ENCODE results near the gene KIAA1143.
A peak's percentile ranks its signal among the peaks of the same experiment; 100 is the strongest.

Gene KIAA1143

DNA sequence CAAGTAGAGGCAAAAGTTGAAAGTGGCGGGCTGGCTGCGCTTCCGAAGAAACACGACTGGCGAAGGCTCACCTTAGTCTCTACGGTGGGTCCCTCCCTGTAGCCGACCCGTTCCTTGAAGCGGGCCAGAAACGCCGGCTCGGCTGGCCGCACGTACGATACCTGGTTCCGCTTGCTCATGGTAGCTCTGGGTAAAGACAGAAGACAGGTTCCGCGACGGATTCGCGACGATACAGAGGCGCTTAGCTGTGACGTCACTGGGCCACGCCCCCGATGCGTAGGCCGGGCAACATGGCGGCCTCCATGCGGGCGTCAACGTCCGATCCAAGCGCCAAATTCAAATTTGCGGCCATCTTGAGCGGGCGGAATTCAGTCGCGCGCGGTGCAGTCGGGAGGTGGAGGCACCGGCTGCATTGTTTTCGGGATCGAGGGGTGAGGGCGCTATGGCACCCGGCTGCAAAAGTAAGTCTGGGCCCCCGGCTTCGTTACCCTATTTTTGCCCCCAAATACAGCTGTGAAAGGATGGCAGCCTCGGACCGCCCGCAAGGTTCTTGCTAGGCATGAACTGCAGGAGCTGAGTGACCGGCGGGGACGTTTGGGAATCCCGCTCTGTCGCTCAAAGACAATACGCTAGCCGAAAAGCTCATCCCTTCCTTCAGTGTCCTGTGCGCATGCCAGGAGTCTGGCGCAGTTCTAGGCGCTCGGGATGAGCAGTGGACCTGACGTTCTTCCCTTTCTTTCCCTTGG, at the start of gene KIAA1143, which contains the start of gene KIF15:
KIAA1143 (minus strand) TSS at position 196 of the 746 bp plus-strand sequence; CDS start at position 179, 17 bp downstream.
KIF15 (plus strand) TSS at position 371 of the 746 bp plus-strand sequence; CDS start at position 443, 72 bp downstream.
- peak; percentile 99 for DNase-seq (ENCODE audit: low spot score)

DNA sequence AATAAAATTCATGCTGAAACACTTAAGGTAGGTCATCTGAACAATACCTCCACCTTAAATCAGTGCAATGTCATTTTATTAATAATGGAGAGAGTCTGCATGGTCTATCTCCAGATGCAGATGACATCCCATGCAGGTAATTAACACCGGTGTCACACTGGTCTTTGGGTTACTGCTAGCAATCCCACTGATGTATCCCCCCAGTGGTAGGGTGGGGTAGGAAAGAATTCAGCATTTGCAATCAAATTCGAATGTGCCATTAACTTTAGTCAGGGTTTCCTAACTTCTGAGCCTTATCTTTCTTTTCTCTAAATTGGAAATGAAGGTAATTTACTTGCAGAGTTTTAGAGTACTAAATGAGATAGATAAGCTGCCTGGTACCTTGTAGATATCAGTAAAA, 44.5 kb upstream of the KIAA1143 start:
- no peak for DNase-seq (ENCODE audit: low spot score)

DNA sequence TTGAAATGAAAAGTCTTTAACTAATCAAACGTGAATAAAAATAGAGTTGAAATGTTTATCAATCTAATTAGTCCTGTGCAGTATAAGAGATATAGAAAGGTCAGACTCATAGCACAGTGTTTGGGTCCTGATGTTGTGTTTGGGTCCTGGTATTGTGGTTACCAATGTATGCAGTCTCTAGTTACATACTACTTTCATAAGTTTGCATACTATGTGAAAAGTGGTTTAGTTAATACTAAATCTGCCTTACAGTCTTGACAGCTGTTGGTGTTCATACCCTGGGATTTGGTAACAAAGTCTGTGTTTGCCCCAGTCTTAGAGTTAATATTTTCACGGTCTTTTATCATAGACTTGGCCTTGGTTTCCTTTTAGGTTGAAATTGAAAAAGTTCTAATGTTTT, 41.9 kb upstream of the KIAA1143 start:
- DNase-seq (ENCODE audit: low spot score): no peak

DNA sequence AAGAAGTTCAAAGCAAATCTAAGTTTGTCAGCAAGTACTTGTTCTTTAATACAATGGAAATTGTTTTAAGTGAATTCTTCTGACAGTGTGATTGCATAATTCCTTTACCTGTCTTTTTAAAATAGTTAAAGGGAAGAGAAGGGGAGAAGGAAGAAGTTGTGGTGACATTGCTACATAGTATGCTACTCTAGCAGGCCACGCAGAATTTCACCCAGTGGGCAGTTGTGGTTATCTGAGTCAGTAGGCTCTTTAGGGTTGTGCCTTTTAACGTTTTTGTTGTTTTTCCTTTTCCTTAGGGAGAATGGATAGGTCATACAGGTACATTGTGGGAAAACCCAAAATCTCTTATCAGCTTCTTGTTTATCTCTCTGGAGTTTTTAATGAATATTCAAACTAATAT, 40.6 kb upstream of the KIAA1143 start:
- no peak for DNase-seq (ENCODE audit: low spot score)

DNA sequence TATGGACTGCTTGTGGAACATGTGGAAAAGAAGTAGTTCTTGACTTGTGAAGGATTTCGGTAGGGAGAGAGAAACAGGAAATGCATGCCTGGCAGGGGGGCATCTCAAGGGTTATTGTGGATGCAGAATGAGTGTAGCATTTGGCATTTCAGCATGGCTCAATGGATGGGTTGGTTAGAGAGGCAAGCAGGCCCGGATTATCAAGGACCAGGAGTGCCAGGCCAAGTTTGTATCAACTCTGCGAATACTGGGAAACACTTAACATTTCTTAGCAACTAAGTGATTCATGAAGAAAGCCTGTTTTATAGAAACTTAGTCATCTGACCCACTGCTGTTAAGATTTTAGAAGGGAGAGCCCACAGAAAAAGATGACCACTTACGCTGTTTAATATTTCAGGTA, 33.8 kb upstream of the KIAA1143 start:
- no peak for DNase-seq (ENCODE audit: low spot score)

DNA sequence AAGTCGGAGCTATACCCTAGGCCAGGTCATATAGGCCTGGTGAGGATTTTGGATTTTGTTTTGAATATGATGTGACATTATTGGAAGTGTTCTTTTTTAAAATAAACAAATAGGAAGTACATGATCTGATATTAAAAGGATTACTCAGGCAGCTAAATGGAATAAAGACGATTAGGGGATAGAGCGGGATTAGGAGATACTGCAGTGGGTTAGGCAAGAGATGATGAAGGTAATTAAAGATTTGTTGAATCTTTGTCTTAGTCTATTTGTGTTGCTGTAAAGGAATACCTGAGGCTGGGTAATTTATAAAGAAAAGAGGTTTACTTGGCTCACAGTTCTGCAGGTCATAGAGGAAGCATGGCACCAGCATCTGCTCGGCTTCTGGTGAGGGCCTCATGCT, 21.5 kb upstream of the KIAA1143 start:
- DNase-seq (ENCODE audit: low spot score): no peak

DNA sequence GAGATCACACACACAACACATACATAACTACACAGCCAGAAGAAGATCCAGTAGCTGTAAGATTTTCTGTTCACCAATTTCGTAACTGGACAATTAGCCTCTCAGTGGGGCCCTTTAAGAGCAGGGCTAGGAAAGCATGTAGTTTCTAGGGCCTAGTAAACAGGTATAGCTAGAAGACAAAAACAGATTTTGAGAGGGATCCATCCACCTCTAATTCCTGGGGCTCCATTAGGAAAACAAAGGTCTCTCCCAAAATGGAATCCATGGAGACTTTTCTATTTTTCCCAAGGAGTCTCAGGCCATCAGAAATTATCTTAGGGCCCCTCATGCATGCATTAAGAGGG, 10.7 kb upstream of the KIAA1143 start:
- no peak for DNase-seq (ENCODE audit: low spot score)

DNA sequence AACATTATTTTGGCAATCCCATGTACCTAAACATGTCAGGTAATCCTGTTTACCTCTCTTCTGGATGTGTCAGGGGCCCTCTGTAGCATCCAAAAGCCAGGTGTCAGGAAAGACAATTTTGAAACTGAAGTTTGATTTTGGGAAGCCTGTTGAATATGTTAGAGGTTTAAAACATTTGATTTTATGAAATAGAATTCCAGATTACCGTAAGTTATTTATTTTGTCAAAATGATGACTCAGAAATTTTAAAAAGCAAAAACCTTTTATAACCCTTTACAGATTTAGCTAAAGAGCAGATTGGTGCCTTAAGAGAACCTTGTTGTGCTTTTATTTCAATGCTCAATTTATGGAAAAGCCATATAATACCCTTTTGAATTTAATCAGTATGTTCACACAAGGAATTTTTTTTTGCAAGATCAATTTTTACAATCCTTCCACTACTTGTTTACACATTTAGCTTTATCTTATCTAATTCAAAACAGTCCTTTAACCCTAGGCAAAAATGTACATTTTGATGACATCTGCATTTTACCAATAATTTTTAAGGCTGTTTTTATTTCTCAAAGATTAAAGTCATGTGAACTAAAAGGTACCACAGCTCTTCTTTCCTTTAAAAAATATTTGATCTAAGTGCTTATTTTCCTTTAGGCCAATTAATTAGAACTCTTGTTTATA, 10.1 kb upstream of the KIAA1143 start:
- DNase-seq (ENCODE audit: low spot score): no peak

DNA sequence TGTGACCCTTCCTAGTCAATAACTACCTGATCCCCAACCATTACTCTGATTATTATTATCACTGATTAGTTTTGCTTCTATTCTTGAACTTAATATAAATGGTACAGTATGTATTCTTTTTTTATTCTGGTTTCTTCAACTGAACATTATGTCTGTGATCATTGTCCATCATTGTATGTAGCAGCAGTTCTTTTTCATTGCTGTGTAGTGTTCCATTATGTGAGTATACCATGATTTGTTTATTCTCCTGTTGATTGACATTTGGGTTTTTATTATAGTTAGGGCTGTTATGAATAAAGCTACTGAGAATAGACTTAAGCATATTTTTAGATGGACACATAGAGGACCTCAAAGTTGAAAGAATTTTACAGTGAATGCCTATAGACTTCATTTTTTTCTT, 2.8 kb upstream of the KIAA1143 start:
- DNase-seq (ENCODE audit: low spot score): no peak

DNA sequence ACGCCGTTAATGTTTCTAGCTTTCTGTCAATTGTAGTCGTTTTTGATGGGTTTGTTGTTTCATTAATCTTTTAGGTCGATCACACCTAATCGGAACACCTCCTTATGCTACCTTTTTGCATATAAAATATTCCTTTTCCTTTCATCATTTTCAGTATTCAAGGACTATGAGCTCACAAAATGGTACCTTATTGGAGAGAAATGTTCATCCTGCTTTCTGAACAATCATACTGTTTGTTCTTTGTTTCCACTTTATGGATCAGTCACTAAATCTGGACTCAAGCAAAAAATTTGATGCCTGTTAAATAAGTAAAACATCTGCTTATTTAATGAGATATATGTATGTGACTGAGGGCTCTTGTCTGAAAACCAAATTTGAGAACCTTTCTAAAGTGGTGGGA, 1.3 kb upstream of the KIAA1143 start:
- no peak for DNase-seq (ENCODE audit: low spot score)

DNA sequence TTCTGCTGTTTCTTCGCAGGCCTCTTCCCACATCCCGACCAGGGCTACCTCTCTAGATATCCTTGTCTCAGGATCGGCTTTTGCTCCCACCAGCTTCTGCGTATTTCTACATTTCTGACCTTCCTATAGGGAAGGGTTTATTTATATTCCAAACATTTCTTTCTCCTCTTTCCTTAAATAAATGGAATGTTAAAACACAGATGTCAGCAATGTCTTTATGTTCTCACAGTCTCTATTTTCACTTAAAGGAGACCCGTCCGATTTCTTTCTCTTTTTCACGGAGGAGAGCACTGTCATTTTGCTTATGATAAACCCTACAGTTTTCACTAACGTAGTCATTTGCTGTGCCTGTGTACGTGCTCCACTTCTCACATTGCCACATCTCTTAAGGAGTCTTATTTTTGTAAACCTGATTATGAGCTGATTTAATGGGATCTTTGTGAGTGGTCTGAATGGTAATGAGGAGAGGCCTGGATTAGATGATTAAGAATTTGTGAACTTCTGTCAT, 805 bp upstream of the KIAA1143 start:
- peak; percentile 11 for DNase-seq (ENCODE audit: low spot score)

DNA sequence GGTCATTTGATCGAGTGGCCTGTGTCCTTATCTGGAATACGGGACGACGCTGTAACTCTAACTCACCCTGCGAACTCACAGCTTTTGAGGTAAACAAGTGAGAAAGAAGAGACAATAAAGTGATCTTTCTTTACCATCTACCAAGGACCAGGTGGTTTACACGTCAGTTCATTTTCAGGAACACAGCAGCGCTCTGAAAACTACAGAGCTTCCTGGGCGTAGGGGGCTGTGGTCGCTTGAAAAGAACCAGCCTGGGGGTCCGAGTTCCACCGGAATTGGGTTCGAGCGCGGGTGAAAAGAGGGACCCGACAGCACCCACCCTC, 357 bp downstream of the KIAA1143 start:
- DNase-seq (ENCODE audit: low spot score): no peak

DNA sequence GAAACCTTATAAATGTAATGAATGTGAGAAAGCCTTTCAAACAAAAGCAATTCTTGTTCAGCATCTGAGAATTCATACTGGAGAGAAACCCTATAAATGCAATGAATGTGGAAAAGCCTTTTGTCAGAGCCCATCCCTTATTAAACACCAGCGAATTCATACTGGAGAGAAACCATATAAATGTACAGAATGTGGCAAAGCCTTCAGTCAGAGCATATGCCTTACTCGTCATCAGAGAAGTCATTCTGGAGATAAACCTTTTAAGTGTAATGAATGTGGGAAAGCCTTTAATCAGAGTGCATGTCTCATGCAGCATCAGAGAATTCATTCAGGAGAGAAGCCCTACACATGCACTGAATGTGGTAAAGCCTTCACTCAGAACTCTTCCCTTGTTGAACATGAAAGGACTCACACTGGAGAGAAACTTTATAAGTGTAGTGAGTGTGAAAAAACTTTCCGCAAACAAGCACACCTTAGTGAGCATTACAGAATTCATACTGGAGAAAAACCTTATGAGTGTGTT, 26.7 kb downstream of the KIAA1143 start:
- no peak for DNase-seq (ENCODE audit: low spot score)

DNA sequence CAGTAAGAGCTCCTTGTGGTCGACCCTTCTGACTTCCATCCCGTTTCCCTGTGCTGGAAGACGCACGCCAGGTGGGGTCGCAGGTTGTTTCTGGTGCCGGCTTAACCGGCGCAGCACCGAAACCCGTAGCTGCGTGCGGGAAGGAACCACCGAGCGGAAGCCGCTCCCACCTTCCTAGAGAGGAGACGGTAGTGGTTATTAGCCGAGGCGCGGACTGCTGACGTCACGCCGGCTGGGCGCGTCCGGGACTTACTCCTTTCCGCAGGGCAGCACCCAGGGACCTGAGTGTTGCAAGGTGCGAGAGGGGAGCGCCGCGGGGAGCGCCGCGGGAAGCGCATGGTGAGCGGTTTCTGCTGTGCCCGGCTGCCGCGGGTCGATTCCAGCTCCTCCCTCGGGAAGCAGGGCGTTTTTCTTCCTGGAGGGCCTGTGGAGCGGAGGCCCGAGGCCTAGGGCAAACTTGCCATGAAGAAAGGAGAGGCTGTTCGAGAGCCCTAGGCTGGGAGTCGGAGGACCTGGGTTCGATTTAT, 32.0 kb downstream of the KIAA1143 start, which contains the start of gene ZNF501:
ZNF501 (plus strand) TSS at position 252 of the 527 bp plus-strand sequence. CDS start 4,787 bp downstream, outside the sequence.
- peak; percentile 95 for DNase-seq (ENCODE audit: low spot score)

DNA sequence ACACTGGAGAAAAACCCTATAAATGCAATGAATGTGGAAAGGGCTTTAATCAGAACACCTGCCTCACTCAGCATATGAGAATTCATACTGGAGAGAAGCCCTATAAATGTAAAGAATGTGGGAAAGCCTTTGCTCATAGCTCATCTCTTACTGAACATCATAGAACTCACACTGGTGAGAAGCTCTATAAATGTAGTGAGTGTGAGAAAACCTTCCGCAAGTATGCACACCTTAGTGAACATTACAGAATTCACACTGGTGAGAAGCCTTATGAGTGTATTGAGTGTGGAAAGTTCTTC, 39.4 kb downstream of the KIAA1143 start:
- no peak for DNase-seq (ENCODE audit: low spot score)

DNA sequence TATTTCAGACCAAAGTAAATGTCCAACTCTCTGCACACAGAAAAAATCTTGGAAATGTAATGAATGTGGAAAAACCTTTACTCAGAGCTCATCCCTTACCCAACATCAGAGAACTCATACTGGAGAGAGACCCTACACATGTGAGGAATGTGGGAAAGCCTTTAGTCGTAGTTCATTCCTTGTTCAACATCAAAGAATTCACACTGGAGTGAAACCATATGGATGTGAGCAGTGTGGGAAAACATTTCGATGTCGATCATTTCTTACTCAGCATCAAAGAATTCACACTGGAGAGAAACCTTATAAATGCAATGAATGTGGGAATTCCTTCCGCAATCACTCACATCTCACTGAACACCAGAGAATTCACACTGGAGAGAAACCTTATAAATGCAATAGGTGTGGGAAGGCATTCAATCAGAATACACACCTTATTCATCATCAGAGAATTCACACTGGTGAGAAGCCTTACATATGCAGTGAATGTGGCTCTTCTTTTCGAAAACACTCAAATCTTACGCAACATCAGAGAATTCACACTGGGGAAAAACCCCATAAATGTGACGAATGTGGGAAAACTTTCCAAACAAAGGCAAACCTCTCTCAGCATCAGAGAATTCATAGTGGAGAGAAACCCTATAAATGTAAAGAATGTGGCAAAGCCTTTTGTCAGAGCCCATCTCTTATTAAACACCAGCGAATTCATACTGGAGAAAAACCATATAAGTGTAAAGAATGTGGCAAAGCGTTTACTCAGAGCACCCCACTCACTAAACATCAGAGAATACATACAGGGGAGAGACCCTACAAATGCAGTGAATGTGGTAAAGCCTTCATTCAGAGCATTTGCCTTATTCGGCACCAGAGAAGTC, 40.0 kb downstream of the KIAA1143 start:
- no peak for DNase-seq (ENCODE audit: low spot score)

DNA sequence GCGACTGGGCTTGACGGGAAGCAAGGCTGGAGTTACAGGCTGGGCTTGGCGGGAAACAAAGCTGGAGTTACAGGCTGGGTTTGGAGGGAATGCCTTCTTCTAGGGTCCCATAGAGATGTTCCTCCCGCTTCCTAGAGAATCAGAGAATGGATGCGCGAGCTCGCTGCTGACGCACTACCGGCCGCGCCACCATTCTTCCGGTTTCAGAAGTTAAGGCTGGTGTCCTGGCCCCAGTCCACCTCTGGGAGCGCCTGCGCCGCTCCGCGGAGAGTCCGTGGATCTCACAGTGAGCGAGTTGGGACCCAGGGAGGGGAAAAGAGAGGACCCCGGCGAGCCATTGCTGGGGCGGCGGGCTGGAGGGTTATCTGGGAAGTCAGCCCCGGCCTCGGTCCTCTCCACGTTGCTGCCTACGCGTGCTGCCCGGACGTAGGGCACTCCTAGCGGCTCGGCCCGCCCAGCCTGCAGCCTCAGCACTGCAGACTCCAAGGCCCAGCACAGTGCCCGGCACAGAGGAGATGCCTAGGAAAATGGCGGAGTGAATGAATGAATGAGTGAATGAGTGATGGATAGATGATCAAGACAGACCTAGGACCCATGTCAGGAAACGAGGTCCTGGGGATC, 48.9 kb downstream of the KIAA1143 start, which contains the start of gene ZNF502:
ZNF502 (plus strand) TSS at position 206 of the 621 bp plus-strand sequence. CDS start 7,602 bp downstream, outside the sequence.
- DNase-seq (ENCODE audit: low spot score): peak; percentile 95
